ENCODE measurements around the gene ADAMTSL3.
A peak's percentile ranks its signal among the peaks of the same experiment; 100 is the strongest.

ADAMTSL3 gene

GRCh38 chr15:83854950-83855707 lies 201.2 kb downstream of the ADAMTSL3 start:
- no peak for DNase-seq
- TF ChIP-seq GATA1 (IDR thresholded peaks at IDR 0.05; ENCODE audit: low read depth, low read length) (no peak), POLR2A (IDR thresholded peaks at IDR 0.05; ENCODE audit: low read length) (no peak)

DNA sequence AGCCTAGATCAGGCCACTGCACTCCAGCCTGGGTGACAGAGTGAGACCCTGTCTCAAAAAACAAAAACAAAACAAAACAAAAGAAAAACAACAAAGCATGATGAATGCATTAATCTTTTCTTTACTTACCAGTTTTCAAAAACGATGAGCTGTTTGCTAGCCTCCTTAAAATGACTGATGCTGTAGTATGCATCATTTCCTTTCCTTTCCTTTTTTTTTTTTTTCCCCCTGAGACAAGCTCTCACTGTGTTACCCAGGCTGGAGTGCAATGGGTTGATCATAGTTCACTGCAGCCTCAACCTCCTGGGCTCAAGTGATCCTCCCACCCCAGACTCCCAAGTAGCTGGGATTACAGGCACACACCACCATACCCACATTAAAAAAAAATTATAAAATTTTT lies 202.0 kb downstream of the ADAMTSL3 start:
- TF ChIP-seq POLR2A (IDR thresholded peaks at IDR 0.05; ENCODE audit: low read length) (no peak), GATA1 (IDR thresholded peaks at IDR 0.05; ENCODE audit: low read depth, low read length) (no peak)
- DNase-seq, result no peak

DNA sequence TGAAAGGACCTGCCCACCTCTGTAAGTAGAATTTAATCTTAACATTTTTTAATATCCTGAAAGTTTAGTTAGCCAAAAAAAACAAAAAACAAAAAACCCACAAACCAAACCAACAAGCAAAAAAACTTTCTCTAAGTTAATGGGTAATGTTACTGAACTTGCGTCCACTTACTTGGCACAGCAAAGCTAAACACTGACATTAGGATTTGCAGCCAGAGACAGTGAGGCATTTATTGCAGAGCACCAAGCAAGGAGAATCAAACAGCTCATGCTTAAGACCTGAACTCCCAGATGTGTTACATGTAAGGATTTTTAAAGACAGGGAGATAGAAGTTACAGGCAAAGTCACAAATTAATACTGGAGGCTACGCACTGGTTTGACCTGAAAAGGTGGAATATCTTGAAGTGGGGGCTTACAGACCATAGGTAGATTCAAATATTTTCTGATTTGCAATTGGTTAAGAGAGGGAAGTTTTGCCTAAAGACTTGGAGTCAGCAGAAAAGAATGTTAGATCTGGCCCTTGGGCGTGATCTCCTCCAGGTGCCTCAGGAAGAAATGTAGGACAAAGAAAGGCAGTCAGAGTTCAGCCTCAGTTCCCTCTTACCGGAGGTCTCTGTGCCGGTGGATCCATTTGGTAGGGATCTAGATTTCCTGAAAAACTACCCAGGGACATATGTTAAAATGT lies 205.0 kb downstream of the ADAMTSL3 start:
- no peak for DNase-seq
- TF ChIP-seq GATA1 (IDR thresholded peaks at IDR 0.05; ENCODE audit: low read depth, low read length), result no peak
- no peak for TF ChIP-seq POLR2A (IDR thresholded peaks at IDR 0.05; ENCODE audit: low read length)

DNA sequence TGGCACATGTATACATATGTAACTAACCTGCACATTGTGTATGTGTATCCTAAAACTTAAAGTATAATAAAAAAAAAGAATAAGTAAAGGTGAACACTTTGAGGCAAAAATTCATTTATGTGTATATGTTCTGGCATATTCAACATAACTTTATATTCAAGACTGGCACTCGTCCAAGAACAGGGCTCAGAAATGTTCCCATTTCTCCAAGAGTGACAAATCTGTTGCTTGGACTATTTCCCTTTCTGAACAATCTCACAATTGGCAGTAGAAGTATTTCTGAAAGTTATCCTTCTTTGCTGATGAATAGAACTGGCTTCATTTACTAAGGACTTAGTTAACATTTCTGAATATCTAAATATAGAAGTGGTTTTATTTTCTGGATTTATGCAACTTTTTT lies 212.8 kb downstream of the ADAMTSL3 start:
- no peak for TF ChIP-seq POLR2A (IDR thresholded peaks at IDR 0.05; ENCODE audit: low read length)
- no peak for TF ChIP-seq GATA1 (IDR thresholded peaks at IDR 0.05; ENCODE audit: low read depth, low read length)
- DNase-seq, result no peak

GRCh38 chr15:83869341-83869740 lies 215.4 kb downstream of the ADAMTSL3 start:
- TF ChIP-seq POLR2A (IDR thresholded peaks at IDR 0.05; ENCODE audit: low read length), result no peak
- TF ChIP-seq GATA1 (IDR thresholded peaks at IDR 0.05; ENCODE audit: low read depth, low read length), result no peak
- no peak for DNase-seq

DNA sequence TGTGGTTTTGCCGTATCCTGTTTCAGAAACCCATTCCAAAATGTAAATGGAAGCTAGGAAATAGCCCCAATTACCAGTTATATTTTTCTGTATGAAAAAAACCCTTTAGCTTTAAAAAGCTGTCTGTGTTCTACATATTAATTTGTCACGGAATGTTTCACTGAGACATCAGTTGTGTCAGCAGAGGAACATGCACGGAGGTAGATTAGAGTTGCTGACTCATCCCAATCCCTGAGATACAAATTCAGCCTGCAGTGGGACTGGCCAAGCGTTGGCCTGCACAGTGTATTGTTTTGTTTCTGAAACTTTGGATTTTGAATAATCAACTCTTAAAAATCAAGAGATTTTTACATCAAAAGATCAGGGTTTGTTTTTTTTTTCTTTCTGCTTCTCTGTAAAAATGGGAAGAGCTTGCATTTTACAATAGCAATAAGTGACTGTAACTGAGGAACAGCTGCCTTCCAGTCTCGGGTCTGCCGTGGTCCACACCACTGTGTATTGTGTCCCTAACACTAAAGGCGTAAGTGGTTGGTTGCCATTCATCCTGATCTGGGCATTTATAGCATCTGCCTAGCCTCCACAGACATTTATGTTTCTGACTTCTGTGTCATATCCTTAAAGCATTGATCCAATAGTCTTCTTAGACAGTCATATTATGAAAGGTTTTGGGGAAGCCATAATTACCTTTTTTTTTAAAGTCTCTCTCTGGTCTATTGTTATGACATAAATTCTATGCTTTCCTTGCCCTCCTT lies 218.1 kb downstream of the ADAMTSL3 start:
- TF ChIP-seq POLR2A (IDR thresholded peaks at IDR 0.05; ENCODE audit: low read length) (no peak), GATA1 (IDR thresholded peaks at IDR 0.05; ENCODE audit: low read depth, low read length) (no peak)
- peak in 1 of 2 experiments; percentile 2 for DNase-seq

GRCh38 chr15:83873966-83874365 lies 220.0 kb downstream of the ADAMTSL3 start:
- TF ChIP-seq POLR2A (IDR thresholded peaks at IDR 0.05; ENCODE audit: low read length) (no peak), GATA1 (IDR thresholded peaks at IDR 0.05; ENCODE audit: low read depth, low read length) (no peak)
- DNase-seq, result no peak

- no peak for DNase-seq
- TF ChIP-seq POLR2A (IDR thresholded peaks at IDR 0.05; ENCODE audit: low read length) (no peak), GATA1 (IDR thresholded peaks at IDR 0.05; ENCODE audit: low read depth, low read length) (no peak)
Measured at GRCh38 chr15:83880529-83880928, 226.6 kb downstream of the ADAMTSL3 start.

DNA sequence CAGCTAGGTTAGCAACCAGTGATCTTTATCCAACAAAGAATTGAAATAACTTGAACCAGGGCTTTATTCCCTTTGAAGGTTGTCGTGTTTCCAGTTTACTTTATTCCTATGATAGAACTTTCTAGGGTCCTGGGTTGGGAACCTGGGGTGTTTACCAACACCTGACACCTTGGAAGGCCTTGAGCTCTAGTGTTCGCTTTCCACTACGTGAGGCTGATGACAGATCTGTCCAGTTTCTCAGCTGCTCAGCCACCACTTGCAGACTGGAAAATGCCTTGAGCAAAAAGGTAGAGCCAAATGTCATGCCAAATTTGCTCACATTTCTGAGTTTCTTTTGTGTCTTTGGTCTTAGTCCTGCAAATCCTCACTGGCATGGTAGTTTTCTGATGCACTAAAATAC lies 227.2 kb downstream of the ADAMTSL3 start:
- TF ChIP-seq GATA1 (IDR thresholded peaks at IDR 0.05; ENCODE audit: low read depth, low read length) (no peak), POLR2A (IDR thresholded peaks at IDR 0.05; ENCODE audit: low read length) (no peak)
- no peak for DNase-seq

DNA sequence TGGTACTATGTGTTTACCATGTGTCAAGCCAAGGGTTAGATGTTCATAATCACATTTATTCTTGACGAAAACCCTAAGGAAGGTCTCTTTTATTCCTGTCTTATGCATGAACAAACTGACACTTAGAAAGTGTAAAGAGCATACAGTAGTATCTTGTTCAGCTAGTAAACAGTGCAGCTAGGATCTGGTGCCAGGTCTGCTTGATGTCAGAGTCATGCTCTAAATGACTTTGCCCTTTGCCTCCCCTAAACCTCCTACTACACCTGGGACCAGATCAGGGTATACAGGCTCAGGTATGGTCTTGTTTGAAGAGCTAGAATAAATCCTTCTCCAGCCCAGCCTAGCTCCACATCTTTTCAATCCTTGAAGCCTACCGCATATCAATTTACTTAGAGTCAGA lies 232.4 kb downstream of the ADAMTSL3 start:
- no peak for DNase-seq
- TF ChIP-seq GATA1 (IDR thresholded peaks at IDR 0.05; ENCODE audit: low read depth, low read length) (no peak), POLR2A (IDR thresholded peaks at IDR 0.05; ENCODE audit: low read length) (no peak)

GRCh38 chr15:83887404-83887803 lies 233.5 kb downstream of the ADAMTSL3 start:
- no peak for DNase-seq
- TF ChIP-seq POLR2A (IDR thresholded peaks at IDR 0.05; ENCODE audit: low read length), result no peak
- no peak for TF ChIP-seq GATA1 (IDR thresholded peaks at IDR 0.05; ENCODE audit: low read depth, low read length)

GRCh38 chr15:83887961-83888360 lies 234.0 kb downstream of the ADAMTSL3 start:
- DNase-seq, result no peak
- no peak for TF ChIP-seq POLR2A (IDR thresholded peaks at IDR 0.05; ENCODE audit: low read length)
- no peak for TF ChIP-seq GATA1 (IDR thresholded peaks at IDR 0.05; ENCODE audit: low read depth, low read length)

- TF ChIP-seq POLR2A (IDR thresholded peaks at IDR 0.05; ENCODE audit: low read length) (no peak), GATA1 (IDR thresholded peaks at IDR 0.05; ENCODE audit: low read depth, low read length) (no peak)
- no peak for DNase-seq
Measured at GRCh38 chr15:83889995-83890394, 236.1 kb downstream of the ADAMTSL3 start.

DNA sequence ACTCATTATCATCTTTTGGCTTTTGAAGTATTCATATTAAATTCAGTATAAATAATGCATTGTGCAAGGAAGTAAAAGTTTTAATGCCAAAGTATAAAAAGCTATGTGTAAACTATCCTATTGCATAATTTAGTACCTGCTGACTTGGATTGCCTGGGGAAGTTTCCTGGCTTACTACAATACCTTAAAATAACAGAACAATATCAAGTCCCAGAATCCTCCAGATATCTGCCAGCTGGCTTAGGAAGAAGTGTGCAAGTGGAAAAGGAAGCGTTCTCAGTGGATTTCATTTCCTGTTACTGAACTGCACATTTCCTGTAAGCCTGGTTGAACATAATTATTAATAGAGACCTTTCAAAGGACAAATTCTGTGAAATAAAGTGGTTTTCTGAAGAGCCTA lies 236.7 kb downstream of the ADAMTSL3 start:
- DNase-seq, result no peak
- no peak for TF ChIP-seq GATA1 (IDR thresholded peaks at IDR 0.05; ENCODE audit: low read depth, low read length)
- TF ChIP-seq POLR2A (IDR thresholded peaks at IDR 0.05; ENCODE audit: low read length), result no peak

All from erythroblast (primary cell).